IPS DF 6.9 (cell line): ENCODE results near the gene C10orf53.

Experiments used
- DNase-seq: peaks from one replicate; pipeline ENCODE4 v3.0.0-alpha.2; 2013; ENCODE audit warnings: low read depth, low spot score
- H3K27ac ChIP-seq: one replicate; pipeline ENCODE4 v1.5.1; 2013; ENCODE audit warnings: low read length, control low read depth
- H3K27me3 ChIP-seq: 2 replicates; pipeline ENCODE4 v1.6.1; 2013; ENCODE audit warnings: mild to moderate bottlenecking, low read length; ENCODE audit not compliant: control insufficient read depth, insufficient read depth
- H3K36me3 ChIP-seq: 2 replicates; pipeline ENCODE4 v1.6.1; 2013; ENCODE audit warnings: low read length; ENCODE audit not compliant: control insufficient read depth, insufficient read depth
- H3K4me1 ChIP-seq: 2 replicates; pipeline ENCODE4 v1.6.1; 2013; ENCODE audit warnings: low read length; ENCODE audit not compliant: control insufficient read depth, insufficient read depth
- H3K4me3 ChIP-seq: 2 replicates; pipeline ENCODE4 v1.5.1; 2013; ENCODE audit warnings: mild to moderate bottlenecking, low read length
- H3K9me3 ChIP-seq: 2 replicates; pipeline ENCODE4 v1.6.1; 2013; ENCODE audit warnings: low read length, inconsistent platforms; ENCODE audit not compliant: control insufficient read depth, insufficient read depth
- WGBS: extraction: QIAGEN DNeasy Blood & Tissue Kit; methylation state at CpG from one replicate; pipeline ENCODE4 v1.1.7; 2013; ENCODE audit warnings: mixed read lengths, missing lambda C conversion rate; ENCODE audit not compliant: insufficient read length, insufficient coverage; 5-methylcytosine and 5-hydroxymethylcytosine counted together

The C10orf53 gene

DNA sequence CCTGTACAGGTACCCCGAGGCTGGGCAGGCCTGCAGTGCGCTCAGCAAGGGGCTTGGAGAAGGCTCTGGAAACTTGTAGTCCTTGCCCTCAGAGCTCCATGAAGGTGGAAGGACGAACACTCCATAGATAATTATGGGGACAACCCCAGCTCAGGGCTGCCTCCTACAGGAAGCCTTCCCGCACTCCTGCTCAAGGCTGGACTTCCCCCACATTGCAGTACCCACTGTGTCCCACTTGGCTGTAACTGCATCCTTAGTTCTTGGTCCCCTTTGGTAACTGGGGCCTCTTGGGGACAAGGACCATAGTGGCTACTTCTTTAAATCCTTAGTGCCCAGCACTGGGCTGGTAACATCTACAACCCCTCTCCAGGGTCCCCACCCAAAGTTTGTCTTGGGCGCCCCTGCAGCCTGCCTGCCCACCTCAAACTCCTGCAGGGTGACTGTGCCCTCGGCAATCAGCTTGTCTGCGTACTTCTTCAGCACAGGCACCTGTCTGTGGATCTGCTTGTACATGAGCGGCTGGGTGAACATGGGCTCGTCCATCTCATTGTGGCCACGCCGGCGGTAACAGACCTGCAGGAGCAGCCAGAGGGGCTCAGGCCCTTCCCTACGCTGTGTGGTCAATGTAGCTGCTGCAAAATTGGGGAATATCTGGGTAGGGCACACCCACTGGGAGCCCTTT, 65.6 kb downstream of the C10orf53 start:
- H3K9me3 ChIP-seq = no peaks in the 10 kb centered on the region
- no peak for DNase-seq
- no CpG with 5 or more reads among the region's 13 CpGs for WGBS
- H3K4me1 ChIP-seq = no peaks in the 10 kb centered on the region; the same call in 1 of the 2 replicates
- H3K36me3 ChIP-seq = peaks cover 24% of the 10 kb centered on the region
- H3K4me3 ChIP-seq = no peak overlapping the region
- H3K27me3 ChIP-seq = no peaks in the 10 kb centered on the region
- H3K27ac ChIP-seq = no peak overlapping the region

DNA sequence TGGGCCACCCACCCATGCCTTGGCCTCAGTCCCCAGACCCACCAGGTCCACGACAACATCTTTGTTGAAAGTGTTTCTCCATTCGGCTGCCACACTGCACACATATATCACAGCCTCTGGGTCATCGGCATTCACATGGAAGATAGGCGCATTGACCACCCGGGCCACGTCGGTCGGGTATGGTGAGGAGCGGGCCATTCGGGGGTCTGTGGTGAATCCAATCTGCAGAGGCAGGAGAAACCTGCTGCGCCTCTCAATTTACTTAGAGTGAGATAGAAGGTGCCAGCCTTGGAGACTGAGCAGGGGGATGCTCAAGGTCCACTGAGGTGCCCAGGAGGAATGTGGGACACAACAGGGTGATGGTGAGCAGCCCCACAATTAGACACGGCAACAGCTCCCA, 66.3 kb downstream of the C10orf53 start:
- Histone ChIP-seq H3K4me3 (no peak overlapping the region), H3K4me1 (no peaks in the 10 kb centered on the region; the same call in 1 of the 2 replicates), H3K9me3 (no peaks in the 10 kb centered on the region), H3K27me3 (no peaks in the 10 kb centered on the region), H3K27ac (no peak overlapping the region), H3K36me3 (peaks cover 24% of the 10 kb centered on the region)
- no CpG with 5 or more reads among the region's 12 CpGs for WGBS
- no peak for DNase-seq

DNA sequence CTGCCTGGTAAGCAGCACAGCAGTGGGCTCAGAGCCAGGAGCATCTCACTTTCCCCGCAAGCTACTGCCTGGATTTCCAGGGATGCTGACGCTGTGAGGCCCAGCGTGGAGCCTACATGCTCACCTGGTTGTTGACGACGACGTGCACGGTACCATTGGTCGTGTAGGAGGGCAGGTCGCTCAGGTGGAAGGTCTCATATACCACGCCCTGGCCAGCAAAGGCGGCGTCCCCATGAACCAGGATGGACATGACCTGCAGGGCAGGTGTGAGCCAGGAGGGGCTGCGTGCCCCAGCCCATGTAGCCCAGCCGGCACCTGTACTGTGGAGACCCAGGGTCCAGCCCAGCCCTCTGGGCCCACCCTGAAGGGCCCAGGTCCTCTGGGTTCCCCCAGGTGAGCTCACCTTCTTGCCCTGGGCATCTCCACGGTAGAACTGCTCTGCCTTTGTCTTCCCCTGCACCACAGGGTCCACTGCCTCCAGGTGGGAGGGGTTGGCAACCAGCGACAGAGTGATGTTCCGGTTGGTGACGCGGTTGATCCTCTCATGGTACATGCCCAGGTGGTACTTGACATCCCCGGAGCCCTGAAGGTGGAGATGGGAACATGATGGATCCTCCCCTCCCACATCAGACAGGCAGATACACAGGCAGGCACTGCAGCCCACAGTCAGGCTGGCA, 67.3 kb downstream of the C10orf53 start:
- WGBS = no CpG with 5 or more reads among the region's 20 CpGs
- Histone ChIP-seq H3K9me3 (no peaks in the 10 kb centered on the region), H3K4me1 (no peaks in the 10 kb centered on the region; the same call in 1 of the 2 replicates), H3K36me3 (peaks cover 27% of the 10 kb centered on the region), H3K4me3 (no peak overlapping the region), H3K27ac (no peak overlapping the region), H3K27me3 (no peaks in the 10 kb centered on the region)
- DNase-seq = no peak
